GM21526 (cell line): ENCODE measurements around the gene ARMC2.

ENCODE experiments used
- ATAC-seq: cut with Tn5 transposase; IDR thresholded peaks from one replicate; pipeline ENCODE4 v1.9.1; 2021; ENCODE audit warnings: moderate library complexity; ENCODE audit not compliant: unreplicated experiment, low FRiP score

Gene ARMC2

DNA sequence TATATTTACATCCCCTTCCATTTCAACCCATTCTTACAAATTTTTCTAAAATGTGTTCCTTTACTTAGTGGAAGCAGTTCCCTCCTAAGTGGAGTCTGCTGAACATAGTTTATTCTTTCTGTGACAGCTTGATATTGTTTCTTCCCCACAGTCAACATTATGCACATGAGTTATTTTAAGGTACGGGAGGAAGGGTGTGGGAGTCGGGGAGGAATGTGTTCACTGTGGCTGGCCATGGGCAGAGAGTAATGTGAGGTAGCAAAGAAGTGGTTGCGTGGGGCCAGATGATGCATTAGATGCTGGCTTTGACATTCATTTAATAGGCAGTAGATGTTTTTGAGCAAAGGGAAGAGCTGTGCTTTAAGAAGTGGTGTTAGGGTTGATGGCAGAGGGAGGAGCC, 98.5 kb downstream of the ARMC2 start:
- ATAC-seq = no peak

DNA sequence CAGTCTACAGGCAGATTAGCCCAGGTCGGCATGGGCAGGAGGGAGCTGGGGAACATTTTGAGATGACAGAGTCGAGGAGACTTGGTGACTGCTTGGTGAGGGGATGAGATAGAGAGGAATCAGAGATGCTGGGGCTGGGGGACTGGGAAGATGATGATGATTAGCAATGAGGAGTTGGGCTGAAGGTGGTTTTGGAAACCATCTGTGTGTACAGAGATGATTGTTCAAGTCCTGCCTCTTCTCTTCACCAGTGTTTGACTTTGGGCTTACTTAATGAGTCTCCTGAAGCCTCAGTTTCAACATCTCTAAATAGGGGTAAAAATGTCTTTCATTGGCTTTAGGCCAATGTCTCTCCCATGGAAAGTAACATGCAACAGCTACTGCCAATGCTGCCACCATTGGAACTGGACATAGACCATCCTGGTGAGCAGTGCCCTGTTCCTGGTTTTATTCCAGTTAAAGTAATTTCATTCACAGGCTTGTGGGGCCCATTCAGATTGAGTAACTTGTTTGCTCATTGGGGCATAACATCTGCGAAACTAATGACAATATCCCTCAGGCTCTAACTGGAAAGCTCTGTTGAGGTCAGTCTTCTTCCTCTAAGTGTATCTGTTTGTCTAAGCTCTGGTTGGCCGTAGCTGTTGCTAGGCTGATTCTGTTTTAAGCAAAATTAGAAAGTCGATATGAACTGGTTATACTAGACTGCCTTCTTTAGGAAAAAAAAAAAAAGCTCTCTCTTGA, 99.1 kb downstream of the ARMC2 start:
- ATAC-seq = no peak

DNA sequence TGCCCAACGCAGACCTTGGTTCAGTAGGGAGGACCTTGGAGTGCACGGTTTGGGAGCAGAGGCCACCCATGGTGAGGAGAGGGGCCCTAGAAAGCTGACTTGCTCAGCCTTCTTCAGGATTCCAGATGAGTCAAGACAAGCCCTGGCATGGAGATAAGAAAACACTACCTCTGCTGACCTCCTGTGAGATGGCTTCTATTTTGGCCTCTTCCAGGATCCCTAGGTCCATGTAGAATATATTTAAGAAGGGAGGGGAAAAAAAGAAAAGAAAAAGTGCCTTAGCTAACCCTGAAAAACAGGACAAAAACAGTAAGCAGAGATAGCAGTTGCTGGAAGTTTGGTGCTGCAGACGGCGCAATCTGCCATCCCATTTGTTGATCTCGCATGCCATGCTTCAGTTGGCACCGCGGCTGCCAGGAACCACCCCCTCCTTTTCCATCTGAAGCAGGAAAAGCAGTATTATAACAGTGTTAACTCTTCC, 100.0 kb downstream of the ARMC2 start:
- no peak for ATAC-seq

DNA sequence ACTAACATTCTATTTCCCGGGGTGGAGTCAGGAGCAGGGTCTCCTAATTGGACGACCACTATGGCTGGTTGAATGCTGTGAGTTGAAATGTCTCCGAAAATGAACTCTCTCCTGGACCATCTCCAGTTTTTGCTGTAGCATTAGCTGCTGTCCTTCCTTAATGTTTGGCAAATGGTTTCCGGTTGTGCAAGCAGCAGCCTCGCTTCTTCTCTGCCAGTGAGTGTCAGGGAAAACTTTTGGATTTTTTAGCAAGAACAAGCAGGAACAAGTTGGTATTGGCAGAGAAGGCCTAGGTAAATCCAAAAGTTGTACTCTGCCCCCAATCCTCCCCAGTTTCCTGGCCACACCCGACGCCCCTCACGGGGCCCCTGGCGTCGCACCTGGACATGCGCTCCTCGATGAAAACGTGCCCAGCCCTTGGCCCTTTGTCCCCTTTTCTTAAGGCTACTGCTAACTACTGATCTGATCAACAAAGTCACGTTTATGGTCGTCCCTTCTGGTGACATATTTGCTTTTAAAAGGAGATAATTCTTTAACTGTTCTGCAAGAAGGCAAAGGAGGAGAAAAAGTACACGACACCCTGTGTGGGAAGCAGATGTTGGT, 103.2 kb downstream of the ARMC2 start:
- ATAC-seq = no peak

- no peak for ATAC-seq
Observed at GRCh38 chr6:108952776-108953486, 104.7 kb downstream of the ARMC2 start.

GRCh38 chr6:108953681-108954080, 105.5 kb downstream of the ARMC2 start:
- no peak for ATAC-seq

GRCh38 chr6:108955329-108955949, 107.2 kb downstream of the ARMC2 start:
- no peak for ATAC-seq

DNA sequence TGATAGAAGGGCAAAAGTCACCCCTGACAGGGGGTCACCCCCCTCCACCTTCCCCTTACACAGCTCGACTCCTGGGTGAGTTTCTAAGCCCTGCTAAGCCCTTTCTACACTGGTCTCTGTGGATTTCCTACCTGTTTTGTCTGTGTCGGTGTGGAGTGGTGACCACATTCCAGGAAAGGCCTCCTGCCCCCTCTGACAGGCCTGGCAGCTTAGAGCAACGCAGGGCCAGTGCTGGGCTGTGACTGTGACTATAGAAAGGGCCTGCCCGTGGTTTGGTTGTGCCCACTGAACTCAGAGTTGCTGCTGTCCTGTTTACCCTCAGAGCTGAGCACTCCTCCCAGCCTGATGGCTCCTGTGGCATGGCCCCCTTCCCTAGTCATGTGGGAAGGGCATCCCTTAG, 109.0 kb downstream of the ARMC2 start:
- ATAC-seq = no peak

DNA sequence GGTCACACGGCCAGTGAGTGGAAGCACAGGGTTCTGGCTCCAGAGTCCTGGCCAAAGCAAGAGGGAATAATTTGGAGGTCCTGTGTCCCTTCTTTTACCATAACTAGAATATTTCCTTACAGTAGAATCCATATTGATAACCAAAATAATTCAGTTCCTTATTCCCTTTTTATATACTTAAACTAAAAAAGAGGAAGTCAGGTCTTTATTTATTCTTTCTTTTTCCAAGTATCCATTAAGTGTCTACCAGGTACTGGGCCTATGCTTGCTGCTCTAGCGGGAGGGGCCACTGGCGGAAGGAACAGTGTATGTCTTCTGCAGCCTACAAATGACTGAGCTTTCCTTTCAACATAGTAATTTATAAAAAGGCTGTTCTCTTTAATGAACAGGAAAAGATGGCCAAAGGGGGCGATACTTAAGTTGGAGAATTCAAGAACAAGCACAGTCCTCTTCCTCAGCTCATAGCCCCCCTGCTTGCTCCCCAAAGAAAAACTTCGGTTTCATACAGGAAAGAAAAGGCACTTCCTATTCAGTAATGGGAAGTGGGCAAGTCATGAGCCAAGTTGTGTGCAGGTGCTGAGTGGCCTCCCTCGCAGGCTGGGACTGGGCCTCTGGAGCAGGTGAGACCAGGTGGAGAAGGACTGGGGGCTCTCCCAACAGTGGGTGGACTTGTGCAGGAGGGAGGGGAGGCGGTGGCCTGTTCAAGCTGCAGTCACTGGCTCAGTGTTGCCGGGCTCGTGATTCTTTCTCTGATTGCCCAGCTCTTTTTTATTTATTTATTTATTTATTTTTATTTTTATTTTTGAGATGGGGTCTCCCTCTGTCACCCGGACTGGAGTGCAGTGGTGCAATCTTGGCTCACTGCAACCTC, 110.9 kb downstream of the ARMC2 start:
- no peak for ATAC-seq

DNA sequence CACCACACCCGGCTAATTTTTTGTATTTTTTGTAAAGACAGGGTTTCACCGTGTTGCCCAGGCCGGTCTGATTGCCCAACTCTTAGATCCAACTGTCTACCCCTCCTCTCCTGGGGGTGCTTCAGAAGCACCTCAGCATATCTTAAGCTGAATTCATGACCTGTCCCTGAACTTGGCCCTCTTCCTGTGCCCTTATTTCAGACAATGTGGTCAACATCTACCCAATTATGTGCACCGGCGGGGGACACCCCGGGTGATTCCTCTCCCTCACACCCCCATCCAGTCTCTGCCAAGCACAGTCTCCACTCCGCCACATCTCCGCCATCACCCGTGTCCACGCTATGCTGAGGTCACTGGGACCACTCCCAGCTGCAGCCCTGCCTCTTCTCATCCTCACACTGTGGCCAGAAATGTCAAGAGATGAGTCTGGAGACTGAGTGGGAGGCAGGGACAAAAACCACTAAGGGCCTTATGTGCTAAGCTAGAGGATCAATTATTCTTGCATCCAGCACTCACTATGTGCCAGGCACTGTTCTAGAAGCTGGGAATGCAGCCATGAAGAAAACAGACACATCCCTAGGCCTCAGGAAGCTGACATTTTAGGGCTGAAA, 111.9 kb downstream of the ARMC2 start:
- ATAC-seq = no peak

GRCh38 chr6:108960601-108961000, 112.4 kb downstream of the ARMC2 start:
- no peak for ATAC-seq

DNA sequence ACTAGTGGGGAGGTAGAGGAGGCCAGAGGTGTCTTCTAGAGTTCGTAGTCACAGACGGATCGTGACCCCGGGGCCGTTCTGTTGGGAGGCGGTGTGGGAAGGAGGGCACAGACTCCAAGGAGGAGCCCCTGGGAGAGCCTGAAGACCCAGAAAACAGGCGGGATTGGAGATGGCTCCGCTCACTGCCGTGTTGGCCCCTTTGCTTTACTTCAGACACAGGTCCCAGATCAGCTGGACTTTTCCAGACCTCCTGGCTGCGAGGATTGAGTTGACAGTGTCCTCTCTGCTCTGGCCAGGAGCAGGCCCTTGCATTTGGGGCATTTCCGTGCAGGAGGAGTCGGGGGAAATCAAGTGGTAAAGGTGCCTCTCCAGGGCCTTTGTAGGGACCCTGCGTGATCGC, 112.9 kb downstream of the ARMC2 start:
- no peak for ATAC-seq

DNA sequence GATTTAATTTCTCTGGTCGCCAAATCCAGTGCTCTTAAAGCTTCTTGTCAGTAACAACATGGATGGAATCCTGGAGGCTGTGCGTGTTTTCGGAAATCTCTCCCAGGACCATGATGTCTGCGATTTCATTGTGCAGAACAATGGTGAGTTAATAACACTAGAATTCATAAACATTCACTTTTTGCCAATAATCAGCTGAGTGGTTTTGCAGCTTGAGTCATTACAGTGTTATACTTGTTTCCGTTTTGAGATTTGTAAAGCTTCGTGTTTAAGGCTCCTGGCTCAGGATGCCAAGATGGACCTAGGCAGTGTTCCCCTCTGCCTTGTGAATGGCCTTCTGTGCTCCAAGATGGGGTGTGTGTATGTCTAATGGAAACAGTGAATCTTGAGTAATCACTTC, 113.8 kb downstream of the ARMC2 start:
- no peak for ATAC-seq

GRCh38 chr6:108966251-108966650, 118.0 kb downstream of the ARMC2 start:
- ATAC-seq = no peak

DNA sequence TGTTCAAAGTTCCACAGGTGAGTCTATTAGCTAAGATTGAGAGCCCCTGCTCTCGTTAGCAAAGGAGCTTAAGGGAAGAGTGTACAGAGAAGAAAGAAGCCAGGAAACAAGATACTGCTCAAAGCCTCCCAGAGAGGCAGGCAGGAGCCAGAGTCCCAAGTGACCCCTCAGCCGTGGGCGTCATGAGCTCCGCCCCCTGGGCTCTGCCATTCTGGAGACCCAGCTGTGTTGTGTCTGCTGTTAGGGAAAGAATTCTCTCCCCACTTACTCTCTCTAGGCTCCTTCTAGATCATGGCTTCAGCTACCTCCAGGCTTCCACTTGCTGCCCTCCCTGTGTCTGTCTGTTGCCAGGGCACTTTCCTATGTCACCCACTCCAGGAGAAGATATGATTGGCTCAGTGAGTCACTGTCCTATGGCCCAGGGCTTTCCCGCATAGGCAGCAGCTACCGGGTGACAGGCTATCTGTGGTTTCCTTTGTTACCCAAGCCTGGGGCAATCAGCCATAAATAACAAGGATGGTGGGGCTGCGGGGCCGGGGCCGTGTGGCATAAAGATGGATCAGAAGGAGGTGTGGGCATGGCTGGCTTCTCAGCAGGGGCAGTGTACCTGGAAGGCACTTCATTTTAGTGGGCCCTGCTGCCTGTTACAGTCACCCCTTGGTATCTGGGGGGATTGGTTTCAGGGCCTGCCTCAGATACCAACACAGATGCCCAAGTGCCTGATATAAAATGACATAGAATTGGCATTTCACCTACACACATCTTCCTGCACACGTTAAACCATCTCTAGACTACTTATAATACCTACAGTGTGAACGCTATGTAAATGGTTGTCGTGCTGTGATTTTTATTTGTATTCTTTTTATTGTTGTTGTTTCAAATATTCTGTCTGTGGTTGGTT, 118.9 kb downstream of the ARMC2 start:
- no peak for ATAC-seq

- no peak for ATAC-seq
Observed at GRCh38 chr6:108968325-108969316, 120.4 kb downstream of the ARMC2 start.

DNA sequence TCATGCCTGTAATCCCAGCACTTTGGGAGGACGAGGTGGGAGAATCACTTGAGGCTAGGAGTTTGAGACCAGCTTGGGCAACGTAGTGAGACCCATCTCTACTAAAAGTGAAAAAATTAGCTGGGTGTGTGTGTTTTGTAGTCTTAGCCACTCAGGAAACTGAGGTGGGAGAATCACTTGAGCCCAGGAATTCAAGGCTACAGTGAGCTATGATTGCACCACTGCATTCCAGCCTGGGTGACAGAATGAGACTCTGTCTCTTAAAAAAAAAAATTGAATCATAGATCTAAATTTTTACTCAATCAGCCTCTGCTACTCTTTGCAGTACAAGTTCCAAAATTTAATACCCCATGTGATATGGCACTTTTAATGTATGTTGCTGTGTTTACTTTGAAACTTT, 121.6 kb downstream of the ARMC2 start:
- ATAC-seq = no peak

GRCh38 chr6:108974201-108974600, 126.0 kb downstream of the ARMC2 start:
- no peak for ATAC-seq
